Measurements from ENCODE around the gene GKN1. TPM values are rescaled to one million over a fixed set of nuclear protein-coding genes. Genes with fewer than 3 reads are reported as not detected.

GKN1 gene, protein sequence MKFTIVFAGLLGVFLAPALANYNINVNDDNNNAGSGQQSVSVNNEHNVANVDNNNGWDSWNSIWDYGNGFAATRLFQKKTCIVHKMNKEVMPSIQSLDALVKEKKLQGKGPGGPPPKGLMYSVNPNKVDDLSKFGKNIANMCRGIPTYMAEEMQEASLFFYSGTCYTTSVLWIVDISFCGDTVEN
- polyA plus RNA-seq (2012; ENCODE audit: missing spikeins), result not detected

- FAIRE-seq (no peak), DNase-seq (ENCODE audit: insufficient read length) (no peak)
- TF ChIP-seq POLR2A (IDR thresholded peaks at IDR 0.05; ENCODE audit: low read depth, low read length) (no peak), POLR2AphosphoS5 (IDR thresholded peaks at IDR 0.05; ENCODE audit: low read depth, low read length) (no peak), TAF1 (IDR thresholded peaks at IDR 0.05; ENCODE audit: borderline replicate concordance, low read depth, low read length) (no peak)
These were observed at the start of gene GKN1 for GRCh38 chr2:68974251-68974650. Gene GKN1, plus strand, starts transcription at chr2:68974636. Its CDS starts 42 bp downstream, at chr2:68974678.

GRCh38 chr2:68925295-68925896, 49.0 kb upstream of the GKN1 start:
- DNase-seq (ENCODE audit: insufficient read length), result no peak
- TF ChIP-seq TAF1 (IDR thresholded peaks at IDR 0.05; ENCODE audit: borderline replicate concordance, low read depth, low read length) (no peak), POLR2A (IDR thresholded peaks at IDR 0.05; ENCODE audit: low read depth, low read length) (no peak), POLR2AphosphoS5 (IDR thresholded peaks at IDR 0.05; ENCODE audit: low read depth, low read length) (no peak)
- FAIRE-seq, result peak; percentile 86

DNA sequence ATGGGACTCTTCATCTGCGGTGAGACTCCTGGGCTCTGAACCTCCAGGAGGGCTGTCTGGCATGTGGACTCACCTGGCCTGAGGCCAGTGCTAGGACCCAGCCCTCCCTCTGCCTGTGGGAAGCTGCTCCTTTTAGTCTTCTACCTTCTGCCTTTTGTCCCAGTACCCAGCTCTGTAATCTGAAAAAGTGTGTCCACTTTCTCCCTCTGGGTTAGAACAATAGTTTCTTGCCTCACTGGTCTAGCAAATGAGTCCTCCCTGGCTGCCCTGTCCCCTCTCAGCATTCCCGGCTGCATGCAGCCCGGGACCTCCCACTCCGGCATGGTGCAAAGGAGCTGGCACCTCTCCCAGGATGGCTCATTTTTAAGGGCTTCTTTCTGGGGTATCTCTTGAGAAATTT, 47.6 kb upstream of the GKN1 start:
- FAIRE-seq, result no peak
- TF ChIP-seq POLR2A (IDR thresholded peaks at IDR 0.05; ENCODE audit: low read depth, low read length) (no peak), TAF1 (IDR thresholded peaks at IDR 0.05; ENCODE audit: borderline replicate concordance, low read depth, low read length) (no peak), POLR2AphosphoS5 (IDR thresholded peaks at IDR 0.05; ENCODE audit: low read depth, low read length) (no peak)
- DNase-seq (ENCODE audit: insufficient read length), result no peak

- no peak for DNase-seq (ENCODE audit: insufficient read length)
- FAIRE-seq, result no peak
- TF ChIP-seq TAF1 (IDR thresholded peaks at IDR 0.05; ENCODE audit: borderline replicate concordance, low read depth, low read length) (no peak), POLR2A (IDR thresholded peaks at IDR 0.05; ENCODE audit: low read depth, low read length) (no peak), POLR2AphosphoS5 (IDR thresholded peaks at IDR 0.05; ENCODE audit: low read depth, low read length) (no peak)
These were observed 43.2 kb upstream of the GKN1 start for GRCh38 chr2:68931149-68931711.

GRCh38 chr2:68931799-68932198, 42.6 kb upstream of the GKN1 start:
- no peak for TF ChIP-seq TAF1 (IDR thresholded peaks at IDR 0.05; ENCODE audit: borderline replicate concordance, low read depth, low read length)
- TF ChIP-seq POLR2AphosphoS5 (IDR thresholded peaks at IDR 0.05; ENCODE audit: low read depth, low read length), result no peak
- no peak for TF ChIP-seq POLR2A (IDR thresholded peaks at IDR 0.05; ENCODE audit: low read depth, low read length)
- FAIRE-seq (no peak), DNase-seq (ENCODE audit: insufficient read length) (no peak)

- TF ChIP-seq POLR2A (IDR thresholded peaks at IDR 0.05; ENCODE audit: low read depth, low read length) (no peak), POLR2AphosphoS5 (IDR thresholded peaks at IDR 0.05; ENCODE audit: low read depth, low read length) (no peak), TAF1 (IDR thresholded peaks at IDR 0.05; ENCODE audit: borderline replicate concordance, low read depth, low read length) (no peak)
- DNase-seq (ENCODE audit: insufficient read length) (no peak), FAIRE-seq (no peak)
These were observed 42.0 kb upstream of the GKN1 start for GRCh38 chr2:68932402-68932801.

DNA sequence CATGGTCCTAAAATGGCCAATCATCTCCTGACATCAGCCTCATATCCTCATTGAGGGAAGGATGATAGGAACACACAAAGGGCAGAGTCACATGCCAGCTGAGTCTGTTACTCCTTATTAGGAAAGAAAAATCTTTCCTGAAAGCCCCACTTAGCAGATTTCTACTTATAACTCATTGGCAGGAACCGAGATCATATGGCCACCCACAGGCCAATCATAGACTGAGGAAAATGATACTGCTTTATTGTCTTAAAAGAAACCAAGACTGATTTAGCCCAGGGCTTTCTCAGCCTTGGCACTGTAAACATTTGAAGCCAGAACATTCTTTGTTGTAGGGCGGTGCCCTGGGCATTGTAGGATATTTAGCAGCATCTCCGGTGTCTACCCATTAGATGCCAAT, 40.4 kb upstream of the GKN1 start:
- FAIRE-seq, result no peak
- DNase-seq (ENCODE audit: insufficient read length), result no peak
- TF ChIP-seq TAF1 (IDR thresholded peaks at IDR 0.05; ENCODE audit: borderline replicate concordance, low read depth, low read length) (no peak), POLR2AphosphoS5 (IDR thresholded peaks at IDR 0.05; ENCODE audit: low read depth, low read length) (no peak), POLR2A (IDR thresholded peaks at IDR 0.05; ENCODE audit: low read depth, low read length) (no peak)

DNA sequence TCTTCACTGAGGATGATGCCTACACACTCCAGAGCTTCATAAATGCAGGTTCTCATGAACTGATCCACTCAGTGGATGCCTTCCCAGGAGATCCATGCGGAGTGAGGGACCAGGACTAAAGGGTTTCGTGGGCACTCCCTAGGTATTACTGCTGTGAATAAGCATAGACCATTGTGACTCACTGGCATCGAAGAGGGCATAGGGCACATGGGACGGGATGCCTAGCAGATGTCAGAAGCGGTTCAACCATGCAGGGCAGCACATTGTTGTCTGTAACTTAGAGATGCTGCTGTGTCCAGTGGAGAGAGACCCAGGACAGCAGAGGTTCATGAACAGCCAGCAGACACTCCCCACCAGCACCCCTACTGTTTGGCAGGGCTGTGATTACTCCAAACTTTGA, 39.0 kb upstream of the GKN1 start:
- no peak for FAIRE-seq
- DNase-seq (ENCODE audit: insufficient read length), result no peak
- no peak for TF ChIP-seq TAF1 (IDR thresholded peaks at IDR 0.05; ENCODE audit: borderline replicate concordance, low read depth, low read length)
- no peak for TF ChIP-seq POLR2AphosphoS5 (IDR thresholded peaks at IDR 0.05; ENCODE audit: low read depth, low read length)
- no peak for TF ChIP-seq POLR2A (IDR thresholded peaks at IDR 0.05; ENCODE audit: low read depth, low read length)

GRCh38 chr2:68936427-68936826, 38.0 kb upstream of the GKN1 start:
- TF ChIP-seq TAF1 (IDR thresholded peaks at IDR 0.05; ENCODE audit: borderline replicate concordance, low read depth, low read length) (no peak), POLR2AphosphoS5 (IDR thresholded peaks at IDR 0.05; ENCODE audit: low read depth, low read length) (no peak), POLR2A (IDR thresholded peaks at IDR 0.05; ENCODE audit: low read depth, low read length) (no peak)
- DNase-seq (ENCODE audit: insufficient read length) (no peak), FAIRE-seq (no peak)

- no peak for FAIRE-seq
- no peak for DNase-seq (ENCODE audit: insufficient read length)
- no peak for TF ChIP-seq POLR2AphosphoS5 (IDR thresholded peaks at IDR 0.05; ENCODE audit: low read depth, low read length)
- TF ChIP-seq POLR2A (IDR thresholded peaks at IDR 0.05; ENCODE audit: low read depth, low read length), result no peak
- no peak for TF ChIP-seq TAF1 (IDR thresholded peaks at IDR 0.05; ENCODE audit: borderline replicate concordance, low read depth, low read length)
These were observed 37.5 kb upstream of the GKN1 start for GRCh38 chr2:68936889-68937288.

DNA sequence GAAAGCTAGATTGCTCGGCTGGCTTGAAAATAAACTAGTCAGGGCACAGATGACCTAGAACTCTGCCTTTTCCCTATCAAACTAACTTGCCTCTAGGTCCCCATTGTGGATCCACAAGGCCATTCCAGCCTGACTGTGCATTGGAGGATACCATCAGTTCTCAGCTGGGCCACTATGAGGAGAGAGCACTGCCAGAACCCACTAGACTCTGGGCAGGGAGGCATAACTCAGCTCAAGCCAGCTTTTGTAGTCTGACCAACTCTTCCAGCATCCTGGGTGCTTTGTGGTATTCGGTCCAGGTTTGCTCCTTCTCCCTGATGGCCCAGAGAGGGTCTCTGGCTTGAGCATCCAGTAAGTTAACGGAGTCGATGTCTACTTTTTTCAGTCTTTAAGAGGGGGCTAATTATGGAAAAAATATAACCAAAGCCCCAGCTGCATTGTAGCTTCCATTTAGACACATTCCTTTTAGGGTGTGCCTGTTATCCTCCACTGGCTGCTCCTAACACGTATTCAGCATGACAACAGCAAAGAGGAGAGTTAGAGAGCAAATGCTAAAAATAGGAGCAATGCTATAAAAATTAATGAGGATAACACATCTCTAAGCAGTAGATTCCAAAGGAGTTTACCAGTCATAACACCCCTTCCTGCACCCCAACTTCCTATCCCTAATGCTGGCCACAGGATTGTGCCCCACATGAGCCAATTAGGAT, 36.9 kb upstream of the GKN1 start:
- FAIRE-seq (no peak), DNase-seq (ENCODE audit: insufficient read length) (no peak)
- TF ChIP-seq POLR2AphosphoS5 (IDR thresholded peaks at IDR 0.05; ENCODE audit: low read depth, low read length) (no peak), POLR2A (IDR thresholded peaks at IDR 0.05; ENCODE audit: low read depth, low read length) (no peak), TAF1 (IDR thresholded peaks at IDR 0.05; ENCODE audit: borderline replicate concordance, low read depth, low read length) (no peak)
